HEK293T (cell line): ENCODE measurements around the gene PPM1N.

Source experiments
- FOXA1 ChIP-seq: fragments of 450-650 bp; IDR thresholded peaks from 2 replicates; pipeline ENCODE4 v1.6.1; 2016; ENCODE audit warnings: mild to moderate bottlenecking
- FOXK2 ChIP-seq: fragments of 450-650 bp; IDR thresholded peaks from 2 replicates; pipeline ENCODE4 v1.6.1; 2016; ENCODE audit warnings: mild to moderate bottlenecking

- no peak for TF ChIP-seq FOXK2
- no peak for TF ChIP-seq FOXA1
These were observed at the start of gene PPM1N for GRCh38 chr19:45498411-45499195.
